ENCODE measurements around the gene CDAN1. TPM values are rescaled to one million over a fixed set of nuclear protein-coding genes. Genes with fewer than 3 reads are reported as not detected.

The CDAN1 gene, protein sequence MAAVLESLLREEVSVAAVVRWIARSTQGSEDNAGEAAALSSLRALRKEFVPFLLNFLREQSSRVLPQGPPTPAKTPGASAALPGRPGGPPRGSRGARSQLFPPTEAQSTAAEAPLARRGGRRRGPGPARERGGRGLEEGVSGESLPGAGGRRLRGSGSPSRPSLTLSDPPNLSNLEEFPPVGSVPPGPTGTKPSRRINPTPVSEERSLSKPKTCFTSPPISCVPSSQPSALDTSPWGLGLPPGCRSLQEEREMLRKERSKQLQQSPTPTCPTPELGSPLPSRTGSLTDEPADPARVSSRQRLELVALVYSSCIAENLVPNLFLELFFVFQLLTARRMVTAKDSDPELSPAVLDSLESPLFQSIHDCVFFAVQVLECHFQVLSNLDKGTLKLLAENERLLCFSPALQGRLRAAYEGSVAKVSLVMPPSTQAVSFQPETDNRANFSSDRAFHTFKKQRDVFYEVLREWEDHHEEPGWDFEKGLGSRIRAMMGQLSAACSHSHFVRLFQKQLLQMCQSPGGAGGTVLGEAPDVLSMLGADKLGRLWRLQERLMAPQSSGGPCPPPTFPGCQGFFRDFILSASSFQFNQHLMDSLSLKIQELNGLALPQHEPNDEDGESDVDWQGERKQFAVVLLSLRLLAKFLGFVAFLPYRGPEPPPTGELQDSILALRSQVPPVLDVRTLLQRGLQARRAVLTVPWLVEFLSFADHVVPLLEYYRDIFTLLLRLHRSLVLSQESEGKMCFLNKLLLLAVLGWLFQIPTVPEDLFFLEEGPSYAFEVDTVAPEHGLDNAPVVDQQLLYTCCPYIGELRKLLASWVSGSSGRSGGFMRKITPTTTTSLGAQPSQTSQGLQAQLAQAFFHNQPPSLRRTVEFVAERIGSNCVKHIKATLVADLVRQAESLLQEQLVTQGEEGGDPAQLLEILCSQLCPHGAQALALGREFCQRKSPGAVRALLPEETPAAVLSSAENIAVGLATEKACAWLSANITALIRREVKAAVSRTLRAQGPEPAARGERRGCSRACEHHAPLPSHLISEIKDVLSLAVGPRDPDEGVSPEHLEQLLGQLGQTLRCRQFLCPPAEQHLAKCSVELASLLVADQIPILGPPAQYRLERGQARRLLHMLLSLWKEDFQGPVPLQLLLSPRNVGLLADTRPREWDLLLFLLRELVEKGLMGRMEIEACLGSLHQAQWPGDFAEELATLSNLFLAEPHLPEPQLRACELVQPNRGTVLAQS
- total RNA-seq (2013; cell fraction: nucleolus; rRNA removed), result 22.2 and 27.4 TPM in 2 replicates
- total RNA-seq (2014; rRNA removed) (7.3 and 9.1 TPM in 2 replicates), total RNA-seq (2014; rRNA removed; fragmentation: Illumina TruSeq; extraction: Trizol) (3.9 and 5.6 TPM in 2 replicates), total RNA-seq (2021) (11.2 and 14.2 TPM in 2 replicates), polyA plus RNA-seq (2011; rRNA removed) (5.4 and 6.3 TPM in 2 replicates), polyA plus RNA-seq (2014; fragmentation: Illumina TruSeq; extraction: Trizol) (2.5 and 4.2 TPM in 2 replicates), polyA plus RNA-seq (2014; fragmentation: Nextera tagmentation; extraction: Ambion mirVana) (1 to 10 TPM in 1 of 2 experiments, under 1 TPM in 1; 0.56 to 1.6 TPM), polyA plus RNA-seq (2014; rRNA removed) (8.3 and 9.3 TPM in 2 replicates), polyA plus RNA-seq (2016; fragmentation: Nextera tagmentation; extraction: Ambion mirVana) (1 to 10 TPM; 7.2 to 8.7 TPM), polyA minus RNA-seq (2011; rRNA and poly(A)+ RNA removed) (5.5 and 7.4 TPM in 2 replicates), Bru-seq, nascent RNA (percentile 71 among the genes with signal in this experiment), BruChase-seq, experiment 1, labeled RNA remaining after a 6-hour chase (percentile 72 among the genes with signal in this experiment), BruChase-seq, experiment 2, labeled RNA remaining after a 2-hour chase (percentile 73 among the genes with signal in this experiment)
- 3.6 TPM for polyA plus RNA-seq (2011; ENCODE audit: low read depth)
- polyA plus RNA-seq (2011; cell fraction: cytosol; rRNA removed), result 6.5 and 8.5 TPM in 2 replicates
- 20.1 and 28.7 TPM in 2 replicates for polyA plus RNA-seq (2011; cell fraction: nucleus; rRNA removed)
- polyA plus RNA-seq (2012), result 6.9 and 7.1 TPM in 2 replicates
- polyA minus RNA-seq (2011; cell fraction: cytosol; rRNA and poly(A)+ RNA removed), result 2.8 and 3.5 TPM in 2 replicates
- polyA minus RNA-seq (2011; cell fraction: nucleus; rRNA and poly(A)+ RNA removed), result 9.1 and 16.0 TPM in 2 replicates
- long read RNA-seq, experiment 1, result 0 reads
- long read RNA-seq, experiment 2, partial matches to known transcripts, result 1 of 5 reads
- long read RNA-seq, experiment 2, other reads (novel, unspliced or antisense), result 1 of 5 reads

DNA sequence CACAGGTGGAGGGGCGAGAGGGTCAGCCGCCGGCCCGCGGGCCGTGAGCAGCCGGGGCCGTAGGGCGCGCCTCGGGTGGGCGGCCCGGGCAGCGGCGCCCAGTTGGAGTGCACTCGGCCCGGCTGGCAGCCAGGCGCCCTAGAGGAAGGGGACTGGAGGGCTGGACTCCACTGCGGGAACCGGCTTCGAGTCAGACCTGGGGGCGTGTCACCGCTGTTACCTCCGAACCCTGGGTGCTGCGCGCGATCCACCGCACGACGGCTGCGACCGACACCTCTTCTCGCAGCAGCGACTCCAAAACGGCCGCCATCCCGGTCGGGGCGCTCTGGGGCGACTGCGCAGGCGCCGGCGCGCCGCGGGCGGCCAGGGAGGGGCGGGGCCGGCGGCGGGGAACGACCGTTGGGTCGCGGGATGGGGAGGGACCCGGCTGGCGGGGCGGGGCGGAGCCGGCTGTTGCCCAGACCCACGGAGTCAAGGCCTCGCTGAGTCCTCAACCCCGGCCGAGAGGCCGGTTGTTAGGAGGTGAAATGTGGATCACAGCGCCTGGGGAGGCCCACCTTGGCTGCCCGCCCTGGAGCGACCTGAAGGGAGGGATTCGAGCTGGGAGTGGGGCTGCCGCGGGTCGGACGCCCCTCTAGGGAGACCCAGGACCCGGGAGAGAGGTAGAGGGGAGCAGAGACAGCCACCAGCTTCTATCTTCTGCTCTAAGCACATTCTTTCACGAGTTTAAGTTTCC is at the start of gene CDAN1:
Gene CDAN1 (minus strand): TSS at position 336 of the 736 bp plus-strand sequence. CDS start 26 bp downstream, at position 310.
- H3K9ac ChIP-seq (ENCODE audit: control insufficient read depth, insufficient read depth, low read length), result peak within 1 kb of the TSS; percentile 80
- DNase-seq (ENCODE audit: low read depth, low spot score) (no peak), ATAC-seq (peak; percentile 97), FAIRE-seq (peak; percentile 89)
- intact Hi-C loops (cut with micrococcal nuclease; ENCODE audit: unreplicated experiment), result loop anchor here (10.0 kb wide), 1 partner anchor 188 kb away; the partner anchor contains the start of gene TTBK2
- CTCF ChIA-PET, result interaction anchor here (6.2 kb wide), 1 partner anchor 189 kb away, joined by 26 read pairs; no protein-coding TSS in a partner anchor
- H3K4me1 ChIP-seq (ENCODE audit: control insufficient read depth, insufficient read depth, low read length), result peaks cover 18% of the 10 kb centered on the region
- peaks cover 6 to 7% of the 10 kb centered on the region in 2 experiments; a peak in 3 of 4 replicates for H3K36me3 ChIP-seq (ENCODE audit: control insufficient read depth in 2 of 2, insufficient read depth in 2 of 2, low read length in 1 of 2)
- peak within 1 kb of the TSS; percentile 76 for H3K27ac ChIP-seq (ENCODE audit: control insufficient read depth, insufficient read depth)
- peak within 1 kb of the TSS; percentile 94 for H3K4me2 ChIP-seq (ENCODE audit: control insufficient read depth, insufficient read depth)
- WGBS (ENCODE audit: insufficient coverage, insufficient replicate concordance, low lambda C conversion rate, missing lambda C conversion rate), result 2% methylated on average over 57 of the region's 76 CpGs
- in situ Hi-C loops (cut with MboI), result no loop called here
- no peaks in the 10 kb centered on the region for H3K9me3 ChIP-seq (replicated peaks; ENCODE audit: control insufficient read depth, insufficient read depth, low read length)
- peak within 1 kb of the TSS; percentile 88 for H3K4me3 ChIP-seq
- H4K20me1 ChIP-seq (ENCODE audit: control insufficient read depth, insufficient read depth), result no peaks in the 10 kb centered on the region
- POLR2A ChIA-PET, result interaction anchor here (0.5 to 1.0 kb wide), 2 partner anchors 20 to 1543 kb away, joined by 3 to 5 read pairs; no protein-coding TSS in a partner anchor
- peaks cover 6% of the 10 kb centered on the region for H3K79me2 ChIP-seq (ENCODE audit: control insufficient read depth, insufficient read depth, low read length)
- SMC1A ChIA-PET (ENCODE audit: uncharacterized antibody, unreplicated experiment), result interaction anchor here (0.6 kb wide), 1 partner anchor 80 kb away, joined by 3 read pairs; no protein-coding TSS in a partner anchor
- H2AFZ ChIP-seq (ENCODE audit: control insufficient read depth, low read depth, low read length), result peak within 1 kb of the TSS; percentile 94
- no TSS peak for BruUV-seq (replicated peaks)
- RAD21 ChIA-PET (ENCODE audit: unreplicated experiment), result interaction anchor here (1.0 kb wide), 1 partner anchor 640 kb away, joined by 3 read pairs; no protein-coding TSS in a partner anchor
- no peaks in the 10 kb centered on the region for H3K27me3 ChIP-seq (replicated peaks in 1 of 2; ENCODE audit: control insufficient read depth in 2 of 2, insufficient read depth in 2 of 2, low read length in 1 of 2)
- TF ChIP-seq YY1 (IDR thresholded peaks at IDR 0.05; ENCODE audit: low read depth, low read length) (peak; percentile 93), SMARCA5 (IDR thresholded peaks at IDR 0.05) (peak; percentile 65; the same call in 1 of the 2 replicates), POLR2A (IDR thresholded peaks at IDR 0.05; ENCODE audit: low read depth, low read length) (peak; percentile 93), GATAD2B (conservative IDR thresholded peaks at IDR 0.05; ENCODE audit: low read depth) (peak; percentile 54; the same call in 1 of the 2 replicates), LARP7 (IDR thresholded peaks at IDR 0.05) (0 out of 2 replicates have a peak, but pooled peaks have one; percentile 64), BACH1 (IDR thresholded peaks at IDR 0.05; ENCODE audit: borderline replicate concordance) (peak; percentile 56; the same call in 1 of the 2 replicates), NRF1 (conservative IDR thresholded peaks at IDR 0.05; ENCODE audit: low read depth, low read length) (peak; percentile 55), ASH2L (IDR thresholded peaks at IDR 0.05; ENCODE audit: borderline replicate concordance, low read depth) (no peak), ZSCAN29 (IDR thresholded peaks at IDR 0.05) (no peak), WRNIP1 (IDR thresholded peaks at IDR 0.05; ENCODE audit: borderline replicate concordance, low read depth, low read length) (no peak), IKZF2 (IDR thresholded peaks at IDR 0.05) (no peak)
- TF ChIP-seq, protein P1, sequence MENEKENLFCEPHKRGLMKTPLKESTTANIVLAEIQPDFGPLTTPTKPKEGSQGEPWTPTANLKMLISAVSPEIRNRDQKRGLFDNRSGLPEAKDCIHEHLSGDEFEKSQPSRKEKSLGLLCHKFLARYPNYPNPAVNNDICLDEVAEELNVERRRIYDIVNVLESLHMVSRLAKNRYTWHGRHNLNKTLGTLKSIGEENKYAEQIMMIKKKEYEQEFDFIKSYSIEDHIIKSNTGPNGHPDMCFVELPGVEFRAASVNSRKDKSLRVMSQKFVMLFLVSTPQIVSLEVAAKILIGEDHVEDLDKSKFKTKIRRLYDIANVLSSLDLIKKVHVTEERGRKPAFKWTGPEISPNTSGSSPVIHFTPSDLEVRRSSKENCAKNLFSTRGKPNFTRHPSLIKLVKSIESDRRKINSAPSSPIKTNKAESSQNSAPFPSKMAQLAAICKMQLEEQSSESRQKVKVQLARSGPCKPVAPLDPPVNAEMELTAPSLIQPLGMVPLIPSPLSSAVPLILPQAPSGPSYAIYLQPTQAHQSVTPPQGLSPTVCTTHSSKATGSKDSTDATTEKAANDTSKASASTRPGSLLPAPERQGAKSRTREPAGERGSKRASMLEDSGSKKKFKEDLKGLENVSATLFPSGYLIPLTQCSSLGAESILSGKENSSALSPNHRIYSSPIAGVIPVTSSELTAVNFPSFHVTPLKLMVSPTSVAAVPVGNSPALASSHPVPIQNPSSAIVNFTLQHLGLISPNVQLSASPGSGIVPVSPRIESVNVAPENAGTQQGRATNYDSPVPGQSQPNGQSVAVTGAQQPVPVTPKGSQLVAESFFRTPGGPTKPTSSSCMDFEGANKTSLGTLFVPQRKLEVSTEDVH (IDR thresholded peaks at IDR 0.05; ENCODE audit: low read depth, partially characterized antibody), result no peak

All from GM12878 (cell line).